22Rv1 (cell line): ENCODE data around the gene LARP4B.
"Not testable (repeated sequence)": the region's sequence is repeated elsewhere in the genome, so short reads cannot be mapped to it uniquely, and the experiment has no call there.

Source experiments
- H3K27ac ChIP-seq: fragments of 450-650 bp; 2 replicates; pipeline ENCODE4 v1.5.1; 2017
- ZFX ChIP-seq: fragments of 450-650 bp; IDR thresholded peaks from 2 replicates; pipeline ENCODE4 v1.6.1; 2017; ENCODE audit warnings: antibody characterized with exemption, borderline replicate concordance
- TF ChIP-seq, protein P1 (sequence below): fragments of 450-650 bp; IDR thresholded peaks from 2 replicates; pipeline ENCODE4 v1.5.1; 2017; ENCODE audit warnings: mild to moderate bottlenecking

LARP4B gene

DNA sequence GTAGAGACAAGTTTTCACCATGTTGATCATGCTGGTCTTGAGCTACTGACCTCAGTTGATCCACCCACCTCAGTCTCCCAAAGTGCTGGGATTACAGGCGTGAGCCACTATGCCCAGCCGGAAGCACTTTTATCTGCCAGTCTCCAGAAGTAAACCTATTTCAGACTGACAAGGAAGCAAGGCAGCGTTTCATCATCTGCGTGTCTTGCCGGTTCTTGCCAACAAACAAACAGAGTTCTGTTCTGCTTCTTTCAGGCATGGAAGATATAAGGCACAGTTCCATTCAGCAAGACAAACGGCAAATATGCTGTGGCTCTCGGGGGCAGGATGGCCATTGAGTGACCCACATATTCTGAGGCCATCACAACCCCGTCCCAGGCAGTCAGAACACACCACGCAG is 15.5 kb upstream of the LARP4B start:
- no peak overlapping the region for H3K27ac ChIP-seq
- no peak for TF ChIP-seq ZFX
- TF ChIP-seq, protein P1, sequence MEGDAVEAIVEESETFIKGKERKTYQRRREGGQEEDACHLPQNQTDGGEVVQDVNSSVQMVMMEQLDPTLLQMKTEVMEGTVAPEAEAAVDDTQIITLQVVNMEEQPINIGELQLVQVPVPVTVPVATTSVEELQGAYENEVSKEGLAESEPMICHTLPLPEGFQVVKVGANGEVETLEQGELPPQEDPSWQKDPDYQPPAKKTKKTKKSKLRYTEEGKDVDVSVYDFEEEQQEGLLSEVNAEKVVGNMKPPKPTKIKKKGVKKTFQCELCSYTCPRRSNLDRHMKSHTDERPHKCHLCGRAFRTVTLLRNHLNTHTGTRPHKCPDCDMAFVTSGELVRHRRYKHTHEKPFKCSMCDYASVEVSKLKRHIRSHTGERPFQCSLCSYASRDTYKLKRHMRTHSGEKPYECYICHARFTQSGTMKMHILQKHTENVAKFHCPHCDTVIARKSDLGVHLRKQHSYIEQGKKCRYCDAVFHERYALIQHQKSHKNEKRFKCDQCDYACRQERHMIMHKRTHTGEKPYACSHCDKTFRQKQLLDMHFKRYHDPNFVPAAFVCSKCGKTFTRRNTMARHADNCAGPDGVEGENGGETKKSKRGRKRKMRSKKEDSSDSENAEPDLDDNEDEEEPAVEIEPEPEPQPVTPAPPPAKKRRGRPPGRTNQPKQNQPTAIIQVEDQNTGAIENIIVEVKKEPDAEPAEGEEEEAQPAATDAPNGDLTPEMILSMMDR = no peak

- no peak for TF ChIP-seq ZFX
- TF ChIP-seq, protein P1 = no peak
- no peak overlapping the region for H3K27ac ChIP-seq
Measured at GRCh38 chr10:945778-946177, 14.3 kb upstream of the LARP4B start.

DNA sequence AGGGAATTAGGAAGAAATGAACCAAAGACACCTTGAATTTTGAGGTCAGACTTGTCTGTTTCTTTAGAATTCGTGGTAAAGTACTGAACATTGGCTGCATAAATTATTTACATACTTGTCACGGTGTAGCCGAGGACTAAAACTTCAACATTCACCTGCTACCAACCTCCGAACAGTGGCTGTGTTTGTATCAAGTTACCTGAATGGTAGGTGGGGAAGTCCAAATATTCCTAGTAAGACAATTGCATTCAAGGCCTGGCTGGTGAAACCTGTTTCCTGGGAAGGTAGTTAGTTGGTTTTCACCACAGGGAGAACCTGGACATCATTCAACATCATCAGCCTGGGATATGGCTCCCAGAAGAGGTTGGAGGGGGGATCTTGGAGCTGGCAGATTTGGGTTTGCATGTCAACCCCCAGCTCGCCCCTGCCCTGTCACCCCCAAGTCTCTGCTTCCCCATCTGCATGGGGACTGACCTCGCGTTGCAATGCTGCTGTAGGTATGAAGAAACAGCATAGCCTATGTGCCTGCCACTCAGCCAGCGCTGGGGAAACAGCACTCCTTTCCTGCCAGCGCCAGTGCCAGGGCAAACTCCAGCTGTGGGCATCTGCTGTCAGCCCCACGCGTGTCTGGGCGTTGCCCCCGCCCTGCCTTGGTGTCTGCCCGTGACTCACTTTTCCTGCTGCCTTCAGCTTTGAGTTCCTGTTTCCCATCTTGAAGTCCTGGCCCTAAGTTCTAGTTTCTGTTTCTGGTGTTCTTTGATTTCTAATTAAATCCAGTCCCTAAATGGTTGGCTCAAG is 12.7 kb upstream of the LARP4B start:
- no peak for TF ChIP-seq ZFX
- TF ChIP-seq, protein P1 = no peak
- no peak overlapping the region for H3K27ac ChIP-seq

- TF ChIP-seq, protein P1 = no peak
- no peak for TF ChIP-seq ZFX
- no peak overlapping the region for H3K27ac ChIP-seq
Measured at GRCh38 chr10:943334-944033, 12.0 kb upstream of the LARP4B start.

GRCh38 chr10:938941-939678 is 7.6 kb upstream of the LARP4B start:
- H3K27ac ChIP-seq = no peak overlapping the region
- TF ChIP-seq, protein P1 = no peak
- TF ChIP-seq ZFX = no peak

DNA sequence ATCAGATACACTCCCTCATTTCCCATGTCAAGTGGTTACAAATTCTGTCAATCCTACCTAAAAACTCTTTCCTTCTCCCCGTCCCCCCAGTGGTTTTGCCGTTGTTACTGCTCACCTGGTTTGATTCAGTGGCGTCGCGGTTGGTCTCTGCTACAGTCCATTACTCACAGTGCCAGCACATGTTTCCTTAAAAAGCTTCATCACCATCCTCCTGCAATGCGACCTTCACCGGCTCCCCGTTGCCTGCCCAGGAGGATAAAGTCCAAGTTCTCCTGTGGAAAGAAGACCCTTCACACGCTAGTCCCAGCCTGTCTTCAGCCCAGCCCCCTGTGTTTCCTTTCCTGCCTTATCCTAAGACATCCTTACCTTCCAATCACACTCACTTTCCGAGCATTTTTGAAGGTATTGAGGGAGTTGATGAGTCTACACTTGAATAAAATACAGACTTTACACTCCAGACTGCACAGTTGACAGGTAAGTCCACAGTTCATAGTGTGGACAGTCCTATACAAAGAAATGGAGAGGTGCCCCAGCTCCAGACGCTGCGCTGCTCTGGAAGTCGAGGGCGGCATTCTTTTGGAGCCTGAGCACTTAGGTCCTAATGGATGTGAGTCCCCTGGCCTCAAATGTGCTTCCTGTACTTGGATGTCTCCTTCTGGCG is 3.4 kb upstream of the LARP4B start:
- H3K27ac ChIP-seq = no peak overlapping the region
- no peak for TF ChIP-seq ZFX
- TF ChIP-seq, protein P1 = no peak

- not testable (repeated sequence) for H3K27ac ChIP-seq
Measured at GRCh38 chr10:934165-934564, 2.7 kb upstream of the LARP4B start.
